AG20443 (cell line): ENCODE measurements around the gene TMEM39A.
A peak's percentile ranks its signal among the peaks of the same experiment; 100 is the strongest.

Experiments used
- DNase-seq: peaks from one replicate; pipeline ENCODE4 v3.0.0; 2012; ENCODE audit warnings: low spot score, mixed read lengths

TMEM39A gene

GRCh38 chr3:119400466-119400865 is 62.9 kb downstream of the TMEM39A start:
- no peak for DNase-seq

GRCh38 chr3:119396870-119397269 is 66.5 kb downstream of the TMEM39A start:
- no peak for DNase-seq

GRCh38 chr3:119395923-119396358 is 67.5 kb downstream of the TMEM39A start:
- DNase-seq: no peak

GRCh38 chr3:119388577-119388976 is 74.8 kb downstream of the TMEM39A start:
- peak; percentile 39 for DNase-seq

DNA sequence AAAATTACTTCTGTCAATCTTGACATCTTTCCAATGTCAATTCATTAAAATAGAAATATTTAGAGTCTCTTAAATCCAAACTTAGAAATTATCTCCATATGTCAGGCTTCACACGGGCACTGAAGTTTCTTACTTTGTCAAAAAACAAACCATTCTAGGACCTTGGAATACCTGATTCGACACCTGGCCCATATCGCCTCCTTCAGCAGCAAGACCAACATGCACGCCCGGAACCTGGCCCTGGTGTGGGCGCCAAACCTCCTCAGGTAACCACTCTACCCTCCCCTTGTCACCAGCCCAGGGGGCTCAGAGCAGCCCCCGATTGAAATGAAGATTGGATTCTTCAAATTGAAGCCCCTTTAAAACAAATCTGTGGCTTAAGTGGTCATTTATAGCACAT is 81.3 kb downstream of the TMEM39A start:
- no peak for DNase-seq

DNA sequence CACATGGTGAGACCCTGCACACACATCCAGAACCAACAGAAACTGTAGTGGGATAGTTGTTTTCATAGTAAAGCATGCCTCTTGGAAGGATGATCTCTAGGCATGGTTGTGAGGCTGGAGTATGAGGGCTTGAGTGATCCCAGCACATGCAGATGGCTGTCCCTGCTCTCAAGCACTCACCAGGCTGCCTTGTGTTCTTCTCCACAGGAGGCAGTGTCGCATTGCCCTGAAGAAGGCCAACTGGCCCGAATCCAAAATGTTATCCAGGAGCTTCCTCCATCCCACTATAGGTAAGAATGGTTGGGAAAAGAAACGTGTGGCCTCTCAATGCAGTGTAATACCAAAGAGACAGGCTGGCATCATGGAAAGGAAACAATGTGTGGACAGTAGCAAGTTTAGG is 82.7 kb downstream of the TMEM39A start:
- DNase-seq: no peak
